ENCODE results near the gene TAPT1.
A peak's percentile ranks its signal among the peaks of the same experiment; 100 is the strongest.
"Not testable (repeated sequence)": the region's sequence is repeated elsewhere in the genome, so short reads cannot be mapped to it uniquely, and the experiment has no call there.

TAPT1 gene

GRCh38 chr4:16225863-16226815 is at the start of gene TAPT1:
Gene TAPT1, minus strand, starts transcription at chr4:16226471. Its CDS starts 14 bp downstream, at chr4:16226457.
- peak in 41 of 42 donors; percentile 47 to 92 (median 84) for DNase-seq
- intact Hi-C loops (cut with DNase I), result no loop called here

- intact Hi-C loops (cut with DNase I), result no loop called here
- DNase-seq, result no peak
These were observed 45.1 kb upstream of the TAPT1 start for GRCh38 chr4:16271411-16271810.

GRCh38 chr4:16270454-16271328 is 44.4 kb upstream of the TAPT1 start:
- DNase-seq, result peak in 8 of 42 donors; percentile 16 to 63 (median 24)
- intact Hi-C loops (cut with DNase I), result no loop called here

GRCh38 chr4:16269742-16270453 is 43.6 kb upstream of the TAPT1 start:
- intact Hi-C loops (cut with DNase I), result loop anchor here (10.0 kb wide), 1 partner anchor 385 kb away; no protein-coding TSS in a partner anchor
- DNase-seq, result not testable (repeated sequence)

GRCh38 chr4:16269240-16269639 is 43.0 kb upstream of the TAPT1 start:
- DNase-seq, result no peak
- intact Hi-C loops (cut with DNase I), result loop anchor here (10.0 kb wide), 1 partner anchor 384 kb away; no protein-coding TSS in a partner anchor

- intact Hi-C loops (cut with DNase I), result loop anchor here (10.0 kb wide), 1 partner anchor 383 kb away; no protein-coding TSS in a partner anchor
- no peak for DNase-seq
These were observed 42.0 kb upstream of the TAPT1 start for GRCh38 chr4:16268290-16268689.

- intact Hi-C loops (cut with DNase I), result loop anchor here (10.0 kb wide), 1 partner anchor 383 kb away; no protein-coding TSS in a partner anchor
- no peak for DNase-seq
These were observed 41.4 kb upstream of the TAPT1 start for GRCh38 chr4:16267639-16268038.

GRCh38 chr4:16265820-16266219 is 39.5 kb upstream of the TAPT1 start:
- peak in 1 of 42 donors; percentile 26 for DNase-seq
- intact Hi-C loops (cut with DNase I), result loop anchor here (2.0 to 10.0 kb wide), 2 partner anchors 239 to 381 kb away; no protein-coding TSS in a partner anchor

- peak in 5 of 42 donors; percentile 5 to 32 (median 15) for DNase-seq
These were observed 38.5 kb upstream of the TAPT1 start for GRCh38 chr4:16264798-16265197.

GRCh38 chr4:16263056-16263455 is 36.8 kb upstream of the TAPT1 start:
- no peak for DNase-seq
- intact Hi-C loops (cut with DNase I), result loop anchor here (10.0 kb wide), 1 partner anchor 378 kb away; no protein-coding TSS in a partner anchor

More at GRCh38 chr4:16264798-16265197, 38.5 kb upstream of the TAPT1 start:
- intact Hi-C loops (cut with DNase I), result loop anchor here (2.0 to 10.0 kb wide), 2 partner anchors 238 to 380 kb away; no protein-coding TSS in a partner anchor

- peak in 1 of 42 donors; percentile 13 for DNase-seq
- intact Hi-C loops (cut with DNase I), result loop anchor here (10.0 kb wide), 1 partner anchor 377 kb away; no protein-coding TSS in a partner anchor
These were observed 35.9 kb upstream of the TAPT1 start for GRCh38 chr4:16262188-16262587.

GRCh38 chr4:16261313-16261878 is 35.1 kb upstream of the TAPT1 start:
- peak in 1 of 42 donors; percentile 23 for DNase-seq
- intact Hi-C loops (cut with DNase I), result loop anchor here (10.0 kb wide), 1 partner anchor 377 kb away; no protein-coding TSS in a partner anchor

GRCh38 chr4:16259889-16260246 is 33.6 kb upstream of the TAPT1 start:
- intact Hi-C loops (cut with DNase I), result loop anchor here (10.0 kb wide), 1 partner anchor 375 kb away; no protein-coding TSS in a partner anchor
- peak in 24 of 42 donors; percentile 5 to 80 (median 36) for DNase-seq

- peak in 1 of 42 donors; percentile 27 for DNase-seq
- intact Hi-C loops (cut with DNase I), result no loop called here
These were observed 33.1 kb upstream of the TAPT1 start for GRCh38 chr4:16259241-16259888.

GRCh38 chr4:16257611-16258010 is 31.3 kb upstream of the TAPT1 start:
- intact Hi-C loops (cut with DNase I), result no loop called here

GRCh38 chr4:16256343-16256742 is 30.1 kb upstream of the TAPT1 start:
- peak in 1 of 42 donors; percentile 30 for DNase-seq
- intact Hi-C loops (cut with DNase I), result no loop called here

More at GRCh38 chr4:16257611-16258010, 31.3 kb upstream of the TAPT1 start:
- peak in 3 of 42 donors; percentile 5 to 51 (median 13) for DNase-seq

- DNase-seq, result no peak
- intact Hi-C loops (cut with DNase I), result no loop called here
These were observed 29.5 kb upstream of the TAPT1 start for GRCh38 chr4:16255730-16256129.

All from head of caudate nucleus (tissue), 42 donors.